Gastrocnemius medialis (tissue), 4 donors: ENCODE measurements around the gene MBD3.

Experiments used
- POLR2A ChIP-seq, 2 donors: fragments of 450-650 bp; IDR thresholded peaks; one replicate each; pipeline ENCODE4 v1.6.1; 2017; ENCODE audit warnings: antibody characterized with exemption in 2 of 2, mild to moderate bottlenecking in 2 of 2, moderate library complexity in 2 of 2
- TF ChIP-seq, protein P1 (sequence below), 5 experiments: fragments of 450-650 bp in 3 of 5; fragments of 200-600 bp in 2 of 5; sonication (generic) in 2 of 5; IDR thresholded peaks in 4 of 5; conservative IDR thresholded peaks in 1 of 5; 1 replicate in 4 of 5; 2 replicates in 1 of 5; pipeline ENCODE4 v1.5.1; 2016 to 2019; ENCODE audit warnings: antibody characterized with exemption in 5 of 5, mild to moderate bottlenecking in 3 of 5, moderate library complexity in 3 of 5

DNA sequence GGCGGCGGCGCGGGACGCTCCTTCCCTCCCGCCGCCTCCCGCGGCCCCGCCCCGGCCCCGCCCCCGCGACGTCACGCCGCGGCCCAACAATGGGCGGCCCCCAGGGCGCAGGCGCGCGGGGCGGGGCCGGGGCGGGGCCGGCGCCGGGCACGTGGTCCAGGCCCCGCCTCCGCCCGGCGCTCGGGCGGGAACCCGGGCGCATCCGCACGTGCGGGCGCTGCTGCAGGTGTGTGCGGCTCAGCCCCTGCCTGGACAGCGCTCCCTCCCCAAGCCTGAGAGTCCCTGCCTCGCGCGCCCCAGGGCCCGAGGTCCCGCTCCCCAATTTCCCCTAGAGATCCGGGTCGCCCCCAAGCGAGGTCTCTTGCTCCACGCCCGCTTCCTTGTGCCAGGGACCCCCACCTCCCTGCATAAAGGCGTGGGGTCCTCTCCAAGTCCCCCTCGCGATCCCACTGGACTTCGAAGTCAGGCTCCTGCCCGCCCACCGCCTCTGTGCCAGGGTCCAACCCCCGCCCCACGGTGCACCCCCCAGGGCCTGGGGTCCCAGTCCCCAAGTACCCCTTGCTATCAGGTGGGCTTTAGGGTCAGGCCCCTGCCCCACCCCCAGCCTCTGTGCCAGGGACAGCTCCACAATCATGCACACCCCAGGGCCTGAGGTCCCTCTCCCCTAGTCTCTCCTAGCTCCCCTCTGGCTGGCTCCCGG, 24.2 kb downstream of the MBD3 start, which contains the start of gene MEX3D:
- TF ChIP-seq, protein P1, sequence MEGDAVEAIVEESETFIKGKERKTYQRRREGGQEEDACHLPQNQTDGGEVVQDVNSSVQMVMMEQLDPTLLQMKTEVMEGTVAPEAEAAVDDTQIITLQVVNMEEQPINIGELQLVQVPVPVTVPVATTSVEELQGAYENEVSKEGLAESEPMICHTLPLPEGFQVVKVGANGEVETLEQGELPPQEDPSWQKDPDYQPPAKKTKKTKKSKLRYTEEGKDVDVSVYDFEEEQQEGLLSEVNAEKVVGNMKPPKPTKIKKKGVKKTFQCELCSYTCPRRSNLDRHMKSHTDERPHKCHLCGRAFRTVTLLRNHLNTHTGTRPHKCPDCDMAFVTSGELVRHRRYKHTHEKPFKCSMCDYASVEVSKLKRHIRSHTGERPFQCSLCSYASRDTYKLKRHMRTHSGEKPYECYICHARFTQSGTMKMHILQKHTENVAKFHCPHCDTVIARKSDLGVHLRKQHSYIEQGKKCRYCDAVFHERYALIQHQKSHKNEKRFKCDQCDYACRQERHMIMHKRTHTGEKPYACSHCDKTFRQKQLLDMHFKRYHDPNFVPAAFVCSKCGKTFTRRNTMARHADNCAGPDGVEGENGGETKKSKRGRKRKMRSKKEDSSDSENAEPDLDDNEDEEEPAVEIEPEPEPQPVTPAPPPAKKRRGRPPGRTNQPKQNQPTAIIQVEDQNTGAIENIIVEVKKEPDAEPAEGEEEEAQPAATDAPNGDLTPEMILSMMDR (IDR thresholded peaks at IDR 0.05 in 4 of 5, conservative IDR thresholded peaks at IDR 0.05 in 1 of 5) = no peak
- no peak for TF ChIP-seq POLR2A (IDR thresholded peaks at IDR 0.05)
